ENCODE measurements around the gene ZC3HAV1L.
"Not testable (repeated sequence)": the region's sequence is repeated elsewhere in the genome, so short reads cannot be mapped to it uniquely, and the experiment has no call there.

ZC3HAV1L gene

DNA sequence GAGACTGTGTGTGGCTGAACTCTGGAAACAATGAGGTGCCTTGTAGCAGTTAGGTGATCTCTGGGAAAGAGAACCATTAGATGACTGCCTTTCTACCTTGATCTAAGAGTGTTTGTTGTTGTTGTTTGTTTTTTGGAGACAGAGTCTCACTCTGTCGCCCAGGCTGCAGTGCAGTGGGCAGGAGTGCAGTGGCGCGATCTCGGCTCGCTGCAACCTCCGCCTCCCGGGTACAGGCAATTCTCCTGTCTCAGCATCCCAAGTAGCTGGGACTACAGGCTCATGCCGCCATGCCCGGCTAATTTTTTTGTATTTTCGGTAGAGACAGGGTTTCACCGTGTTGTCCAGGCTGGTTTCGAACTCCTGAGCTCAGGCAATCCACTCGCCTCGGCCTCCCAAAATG, 18.8 kb upstream of the ZC3HAV1L start:
- not testable (repeated sequence) for FAIRE-seq; DNase-seq (ENCODE audit: low spot score)

DNA sequence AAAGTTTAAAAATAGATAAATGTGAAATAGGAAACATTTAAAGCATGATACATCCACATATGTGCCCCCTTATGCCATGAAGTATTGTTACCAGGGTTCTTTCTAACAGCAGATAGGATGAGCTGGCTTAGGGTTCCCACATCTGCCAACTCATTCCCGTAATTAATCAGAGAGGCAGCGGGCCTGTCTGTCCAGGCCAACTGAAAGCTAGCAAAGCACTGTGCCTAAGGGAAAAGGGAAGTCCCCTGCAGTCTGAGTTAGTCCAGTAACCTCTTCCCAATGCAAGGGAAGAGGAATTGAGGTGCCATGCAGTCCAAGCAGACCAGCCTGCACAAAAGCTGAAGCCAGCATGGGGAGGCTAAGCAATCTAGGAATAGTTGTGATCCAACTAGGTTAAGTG, 18.3 kb upstream of the ZC3HAV1L start:
- FAIRE-seq, result no peak
- no peak for DNase-seq (ENCODE audit: low spot score)

DNA sequence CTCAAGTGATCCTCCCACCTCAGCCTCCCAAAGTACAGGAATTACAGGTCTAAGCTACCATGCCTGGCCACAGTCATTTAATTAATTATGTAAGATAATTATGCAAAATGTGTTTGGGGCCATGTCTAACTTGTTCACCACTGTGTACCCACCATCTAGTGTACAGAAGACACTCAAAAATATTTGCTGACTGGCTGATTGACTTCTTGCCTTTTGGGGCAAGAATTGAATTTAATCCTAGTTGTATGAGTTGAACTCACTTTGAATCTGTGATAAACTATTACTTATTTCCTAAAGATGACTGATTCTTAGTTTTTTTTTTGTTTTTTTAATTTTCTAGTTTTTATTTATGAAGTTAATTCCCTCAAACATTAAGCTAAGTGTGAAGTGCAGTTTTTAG, 15.8 kb upstream of the ZC3HAV1L start:
- DNase-seq (ENCODE audit: low spot score) (no peak), FAIRE-seq (no peak)

DNA sequence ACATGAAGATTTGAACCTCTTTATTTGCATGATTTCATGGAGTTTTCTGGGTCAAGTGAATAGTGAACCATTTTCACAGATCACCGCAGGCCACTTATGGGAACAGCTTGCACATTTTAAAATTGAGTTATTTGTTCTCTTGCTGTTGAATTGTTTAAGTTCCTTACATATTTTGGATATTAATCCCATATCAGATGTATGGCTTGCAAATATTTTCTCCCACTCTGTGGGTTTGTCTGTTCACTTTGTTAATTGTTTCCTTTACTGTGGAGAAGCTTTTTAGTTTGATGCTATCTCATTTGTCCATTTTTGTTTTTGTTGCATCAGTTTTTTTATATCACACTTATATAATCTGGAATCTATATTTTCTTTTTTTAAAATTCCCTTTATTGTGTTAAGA, 14.1 kb upstream of the ZC3HAV1L start:
- no peak for DNase-seq (ENCODE audit: low spot score)
- no peak for FAIRE-seq

DNA sequence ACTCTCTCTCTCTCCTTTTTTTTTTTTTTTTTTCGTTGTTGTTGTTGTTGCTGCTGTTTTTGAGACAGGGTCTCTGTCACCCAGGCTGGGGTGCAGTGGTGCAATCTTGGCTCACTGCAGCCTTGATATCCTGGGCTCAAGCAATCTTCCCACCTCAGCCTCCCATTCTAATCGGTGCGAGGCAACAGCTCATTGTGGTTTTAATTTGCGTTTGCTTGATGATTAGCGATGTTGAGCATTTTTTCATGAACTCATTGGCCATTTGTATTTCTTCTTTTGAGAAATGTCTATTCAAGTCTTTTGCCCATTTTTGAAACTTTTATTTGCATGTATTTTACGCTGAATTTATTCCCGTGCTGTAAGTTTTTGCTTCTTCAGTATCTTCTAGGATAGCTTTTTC, 13.3 kb upstream of the ZC3HAV1L start:
- no peak for FAIRE-seq
- no peak for DNase-seq (ENCODE audit: low spot score)

DNA sequence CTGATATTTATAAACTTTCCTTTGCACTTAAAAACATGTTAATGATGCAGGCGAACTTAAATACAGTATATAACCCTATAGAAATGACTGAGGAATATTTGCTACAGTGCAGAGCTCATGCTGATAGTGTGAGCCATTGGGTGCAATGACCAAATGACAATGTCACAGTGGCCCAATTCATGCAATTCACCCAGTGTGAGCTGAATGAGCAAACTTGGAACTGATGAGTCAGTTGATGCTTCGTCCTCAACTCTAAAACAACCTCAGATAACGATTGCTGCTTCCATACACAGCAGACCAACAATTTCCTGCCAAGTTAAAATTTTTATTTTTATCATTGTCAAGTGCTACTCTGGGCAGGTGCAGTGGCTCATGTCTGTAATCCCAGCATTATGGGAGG, 12.1 kb upstream of the ZC3HAV1L start:
- FAIRE-seq (no peak), DNase-seq (ENCODE audit: low spot score) (no peak)

DNA sequence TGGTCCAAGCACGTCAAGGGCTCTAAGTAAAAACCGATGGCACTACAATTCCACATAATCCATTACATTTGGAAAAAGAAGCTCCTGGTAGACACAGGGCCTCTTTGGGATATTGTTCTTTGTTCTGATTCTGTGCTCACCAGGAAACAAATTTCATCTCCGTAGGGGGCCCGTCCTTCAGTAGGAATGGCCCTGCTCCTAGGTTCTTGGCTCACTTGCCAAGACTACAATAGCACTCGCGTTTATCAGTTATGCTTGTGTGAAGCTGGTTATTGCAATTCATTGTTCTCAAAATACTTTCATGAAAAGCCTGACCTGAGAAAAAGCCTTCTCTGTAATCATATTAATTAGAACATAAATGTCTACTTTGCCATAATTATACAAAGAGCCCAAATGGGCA, 10.3 kb upstream of the ZC3HAV1L start:
- DNase-seq (ENCODE audit: low spot score), result no peak
- FAIRE-seq, result no peak

DNA sequence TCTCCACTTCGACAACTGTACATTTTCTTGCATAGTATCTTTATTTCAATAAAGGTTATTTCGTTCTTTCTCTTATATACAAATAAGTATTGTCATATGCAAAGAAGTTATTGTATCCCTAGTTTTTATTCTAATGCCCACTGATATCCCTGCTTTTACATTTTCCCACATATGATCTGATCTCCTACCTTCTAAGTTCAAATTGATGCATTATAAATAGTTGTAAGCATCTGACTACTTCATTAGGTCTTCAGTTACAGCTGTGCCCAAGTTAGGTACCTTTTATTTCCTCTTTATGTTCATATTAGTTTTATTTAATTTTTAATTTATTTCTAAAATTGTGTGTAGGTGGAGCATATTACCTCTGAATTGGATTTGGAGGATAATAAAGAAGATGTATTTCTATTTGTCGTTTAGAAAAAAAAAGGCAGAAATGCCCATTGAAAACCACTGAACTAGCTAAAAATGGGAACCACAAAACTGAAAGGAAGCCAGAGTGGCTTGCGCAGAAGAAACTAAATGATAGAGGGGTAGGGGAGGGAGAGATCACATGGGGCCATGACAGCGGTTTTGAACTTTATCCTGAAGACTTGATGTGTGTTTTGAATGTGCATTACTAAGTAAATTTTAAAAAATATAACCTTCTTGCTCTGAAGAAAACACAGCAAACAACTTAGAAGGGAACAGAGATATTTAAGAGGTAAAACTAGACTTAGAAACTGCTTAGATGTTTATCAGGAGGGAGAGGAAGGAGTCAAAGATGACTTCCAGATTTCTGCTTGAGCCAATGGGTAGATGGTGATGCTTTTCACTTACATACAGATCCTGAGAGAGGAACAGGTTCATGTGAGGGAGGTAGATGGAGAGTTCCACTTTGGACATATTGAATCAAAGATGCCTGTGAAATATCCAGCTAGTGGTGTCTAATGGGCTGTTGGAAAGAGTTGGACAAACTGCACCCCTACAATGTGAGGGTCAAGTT, 9.3 kb upstream of the ZC3HAV1L start:
- DNase-seq (ENCODE audit: low spot score), result no peak
- no peak for FAIRE-seq

DNA sequence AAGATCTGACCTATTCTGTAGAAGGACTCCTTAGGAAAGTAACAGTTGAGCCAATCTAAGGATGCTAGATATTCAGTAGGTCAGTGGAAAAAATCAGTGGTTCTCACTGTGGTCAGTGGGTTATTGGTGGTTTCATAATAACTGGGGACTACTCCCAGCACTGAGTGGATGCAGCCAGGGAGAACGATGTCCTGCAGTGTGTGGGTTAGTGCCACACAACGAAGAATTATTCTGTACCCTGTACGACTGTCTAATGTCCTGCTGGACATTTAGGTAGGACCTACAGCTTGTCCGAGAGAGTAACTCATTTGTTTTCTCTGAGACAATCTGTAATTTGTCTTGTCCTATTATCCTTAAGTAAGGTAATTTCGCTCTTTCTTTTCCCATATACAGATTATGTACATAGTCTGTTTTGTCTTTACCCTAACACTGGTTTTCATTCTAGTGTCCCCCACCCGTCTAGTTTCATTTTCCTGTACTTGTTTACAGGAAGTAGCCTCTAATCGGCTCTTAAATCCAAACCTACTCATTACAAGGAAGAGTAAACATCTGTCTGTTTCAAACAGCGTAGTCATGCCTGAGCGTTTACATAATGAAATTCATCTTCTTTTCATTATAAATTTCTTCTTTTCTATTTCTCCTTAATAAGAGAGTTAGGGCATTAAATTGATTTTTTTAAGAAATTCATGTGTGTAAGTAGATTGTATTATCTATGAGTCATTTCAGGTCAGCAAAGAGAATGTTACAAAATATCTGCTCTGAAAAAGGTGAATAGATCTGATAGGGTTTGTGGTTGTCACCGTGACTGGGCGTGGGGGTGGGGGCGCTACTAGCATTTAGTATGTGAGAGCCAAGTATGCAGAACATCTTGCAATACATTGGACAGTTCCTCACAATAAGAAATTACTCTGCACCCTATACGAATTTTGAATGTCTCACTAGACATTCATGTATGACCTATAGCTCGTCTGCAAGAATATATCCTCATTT, 8.3 kb upstream of the ZC3HAV1L start:
- DNase-seq (ENCODE audit: low spot score), result no peak
- no peak for FAIRE-seq

DNA sequence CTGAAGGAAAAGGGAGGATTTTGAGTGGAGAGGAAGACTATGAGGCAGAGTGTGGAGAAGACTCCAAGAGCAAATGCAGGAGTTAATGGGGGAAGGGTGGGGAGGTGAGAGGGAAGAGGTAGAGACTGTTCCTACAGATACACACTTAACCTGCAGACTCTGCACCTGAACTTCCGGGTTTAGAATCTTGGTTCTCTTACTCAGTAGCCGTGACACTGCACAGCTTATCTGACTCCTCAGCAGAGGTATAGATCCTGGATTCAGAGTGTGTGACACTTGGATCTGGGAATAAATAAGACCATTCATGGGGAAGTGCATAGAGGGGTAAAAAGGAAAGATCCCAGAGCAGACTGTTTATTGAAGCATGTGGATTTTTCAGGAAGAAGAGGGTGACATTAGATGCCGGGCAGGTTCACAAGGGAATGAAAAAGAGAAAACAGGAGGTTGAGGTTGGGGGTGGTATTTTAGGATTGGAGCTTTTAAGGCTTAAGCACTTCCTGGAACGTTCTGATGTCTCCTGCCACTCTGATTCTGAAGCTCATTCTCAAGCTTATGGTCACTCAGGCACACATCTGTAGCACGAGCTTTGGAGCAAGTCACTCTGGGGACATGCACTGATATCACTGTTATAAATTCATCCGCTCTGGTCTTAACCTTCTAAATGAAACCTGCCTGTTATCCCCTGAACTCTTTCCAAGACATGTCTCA, 5.7 kb upstream of the ZC3HAV1L start:
- no peak for FAIRE-seq
- no peak for DNase-seq (ENCODE audit: low spot score)

DNA sequence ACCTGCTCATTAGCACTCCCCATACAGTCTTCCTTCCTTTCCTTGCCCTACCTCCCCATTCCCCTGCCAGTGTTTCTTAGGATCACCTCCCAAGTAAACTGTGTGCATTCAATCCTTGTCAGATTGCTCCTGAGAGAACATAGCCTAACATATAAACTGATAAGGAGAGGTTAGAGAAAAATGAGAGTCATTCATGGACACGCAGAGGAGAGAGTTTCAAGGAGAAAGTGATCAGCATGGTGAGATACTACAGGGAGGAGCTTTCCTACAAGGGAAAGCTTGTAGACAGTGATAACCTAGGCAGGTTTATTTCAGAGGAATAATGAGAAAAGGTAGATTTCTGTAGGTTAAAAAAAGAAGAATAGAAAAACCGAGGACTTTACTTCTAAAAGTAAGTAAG, 2.8 kb upstream of the ZC3HAV1L start:
- FAIRE-seq (no peak), DNase-seq (ENCODE audit: low spot score) (no peak)

DNA sequence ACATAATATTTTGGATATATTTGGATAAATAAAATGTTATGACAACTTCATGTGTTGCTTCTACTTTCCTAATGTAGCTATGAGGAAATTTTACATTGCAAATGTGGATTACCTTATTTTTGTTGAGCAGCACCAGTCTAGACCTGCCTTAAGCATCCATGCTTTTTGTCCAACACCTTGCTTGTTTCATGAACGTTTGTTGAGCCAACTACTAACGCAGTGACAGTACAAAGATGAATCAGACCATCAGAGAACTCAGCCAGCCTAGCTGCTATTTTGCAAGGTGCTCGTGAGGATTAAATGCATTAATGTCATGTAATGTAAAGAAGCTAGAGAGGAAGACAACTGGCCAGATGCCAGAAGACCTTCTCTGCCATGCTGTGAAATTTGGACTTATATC, 1.1 kb upstream of the ZC3HAV1L start:
- no peak for DNase-seq (ENCODE audit: low spot score)
- FAIRE-seq, result no peak

DNA sequence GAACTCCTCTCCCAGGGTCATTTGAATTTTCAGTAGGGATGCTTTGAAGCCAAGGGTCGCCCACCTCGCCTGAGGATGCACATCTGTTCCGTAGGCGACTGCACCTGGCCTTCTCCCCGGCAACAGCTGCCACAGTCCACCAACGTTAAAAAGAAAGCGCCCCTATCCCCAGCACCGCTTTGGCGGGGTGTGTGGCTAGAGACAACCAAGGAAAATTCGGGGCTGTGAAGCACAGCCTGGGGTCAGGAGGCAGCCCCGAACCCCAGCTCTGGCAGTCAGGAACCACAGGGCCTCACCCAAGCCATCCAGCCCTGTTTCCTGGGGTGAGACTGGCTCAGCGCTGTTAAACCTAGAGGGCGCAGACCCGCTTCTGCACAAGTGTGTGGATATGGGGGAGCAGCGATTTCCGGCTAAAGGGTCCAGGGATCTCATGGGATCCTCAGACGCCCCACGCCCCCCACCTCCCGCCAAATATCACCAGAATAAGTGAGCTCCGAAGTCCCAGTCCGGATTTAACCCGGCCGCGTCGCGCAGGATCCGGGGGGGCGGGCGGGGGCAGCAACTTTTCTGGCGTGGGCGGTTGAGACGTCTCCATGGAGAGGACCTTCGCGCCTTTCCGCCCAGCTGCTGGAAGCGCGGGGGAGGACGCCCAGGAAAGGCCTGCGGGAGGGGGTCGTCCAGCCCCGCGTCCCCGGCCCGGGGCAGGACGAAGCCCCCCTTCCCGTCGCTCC, 822 bp downstream of the ZC3HAV1L start:
- FAIRE-seq, result no peak
- DNase-seq (ENCODE audit: low spot score), result no peak

DNA sequence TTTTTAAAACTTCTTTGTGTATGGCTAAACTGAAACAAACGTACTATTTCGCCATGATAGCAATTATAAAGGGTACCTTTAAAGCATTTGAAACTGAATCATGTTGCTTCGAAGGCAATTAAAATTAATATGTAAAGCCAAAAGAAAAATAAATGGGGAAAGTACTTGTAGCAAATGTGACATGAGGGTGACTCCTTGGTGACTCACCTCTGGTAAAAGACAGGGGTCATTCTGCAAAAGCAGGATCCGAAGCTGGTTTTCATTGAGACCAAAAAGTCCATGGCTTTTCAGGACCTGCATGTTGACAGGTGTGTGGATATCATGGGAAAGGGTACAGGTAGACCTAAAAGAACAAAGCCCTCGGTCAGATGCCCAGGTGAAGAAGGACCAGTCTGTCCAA, 1.5 kb downstream of the ZC3HAV1L start:
- FAIRE-seq (no peak), DNase-seq (ENCODE audit: low spot score) (no peak)

DNA sequence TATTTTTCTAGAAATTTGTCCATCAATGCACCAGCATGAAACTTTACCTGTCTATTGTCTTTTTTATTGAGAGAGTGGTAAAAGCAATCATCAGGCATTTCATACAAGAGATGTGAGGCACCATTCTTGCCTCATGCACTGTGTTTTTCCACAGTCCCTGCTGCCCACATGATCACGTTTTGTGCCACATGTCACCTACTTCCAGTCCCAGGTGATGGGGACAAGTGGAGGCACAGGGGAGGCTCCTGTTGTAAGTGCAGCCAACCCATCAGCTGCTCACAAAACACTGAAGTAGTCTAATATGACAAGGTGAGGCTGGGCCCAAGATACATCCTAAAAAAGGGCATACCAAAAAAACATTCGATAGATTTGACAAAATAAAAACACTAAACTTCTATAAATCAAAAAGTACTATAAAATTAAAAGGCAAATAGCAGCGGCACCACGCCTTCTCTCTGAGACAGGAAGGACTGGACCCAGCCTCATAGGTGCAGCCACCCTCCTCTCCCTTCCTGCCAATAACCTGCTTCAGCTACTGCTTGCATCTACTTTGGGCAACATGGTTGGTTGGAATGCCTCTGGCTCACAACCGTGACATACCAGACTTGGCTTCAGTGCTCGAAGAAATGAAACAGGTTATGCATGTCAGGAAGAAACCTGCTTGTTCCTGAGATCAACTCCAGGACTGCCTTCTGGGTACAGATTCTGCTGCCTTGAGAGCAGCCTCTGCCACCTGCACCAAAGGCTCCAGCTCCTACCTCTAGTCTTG, 2.3 kb downstream of the ZC3HAV1L start:
- DNase-seq (ENCODE audit: low spot score) (no peak), FAIRE-seq (no peak)

DNA sequence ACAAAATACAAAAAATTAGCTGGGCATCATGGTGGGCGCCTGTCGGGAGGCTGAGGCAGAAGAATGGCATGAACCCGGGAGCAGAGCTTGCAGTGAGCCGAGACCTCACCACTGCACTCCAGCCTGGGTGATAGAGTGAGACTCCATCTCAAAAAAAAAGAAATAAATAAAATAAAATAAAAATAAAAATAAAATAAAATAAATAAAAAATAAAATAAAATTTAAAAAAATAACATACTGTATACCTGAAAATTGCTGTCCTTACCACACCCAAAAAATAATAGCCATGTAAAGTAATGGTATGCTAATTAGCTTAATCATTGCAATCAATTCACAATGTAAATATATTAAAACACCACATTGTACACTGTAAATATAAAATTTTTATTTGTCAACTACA, 3.4 kb downstream of the ZC3HAV1L start:
- FAIRE-seq (no peak), DNase-seq (ENCODE audit: low spot score) (no peak)

DNA sequence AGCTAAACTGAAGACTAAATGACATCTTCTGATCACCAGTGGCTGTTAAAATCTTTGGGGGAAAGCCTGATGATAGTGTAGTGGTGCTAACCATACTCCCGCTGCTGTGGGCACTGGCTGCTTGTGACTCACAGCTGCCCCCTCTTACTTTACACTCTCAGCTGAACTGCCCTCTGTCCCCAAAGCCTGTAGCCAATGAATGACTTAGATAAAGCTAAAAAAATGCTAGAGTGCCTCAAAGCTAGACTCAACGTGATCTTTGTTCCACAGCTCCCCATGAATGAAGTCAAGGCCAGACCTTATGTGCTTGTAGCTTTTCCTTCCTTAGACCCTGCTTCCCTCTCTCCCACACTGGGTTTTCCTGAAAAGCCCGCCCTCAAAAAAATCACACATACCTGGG, 6.5 kb downstream of the ZC3HAV1L start:
- DNase-seq (ENCODE audit: low spot score), result no peak
- no peak for FAIRE-seq

DNA sequence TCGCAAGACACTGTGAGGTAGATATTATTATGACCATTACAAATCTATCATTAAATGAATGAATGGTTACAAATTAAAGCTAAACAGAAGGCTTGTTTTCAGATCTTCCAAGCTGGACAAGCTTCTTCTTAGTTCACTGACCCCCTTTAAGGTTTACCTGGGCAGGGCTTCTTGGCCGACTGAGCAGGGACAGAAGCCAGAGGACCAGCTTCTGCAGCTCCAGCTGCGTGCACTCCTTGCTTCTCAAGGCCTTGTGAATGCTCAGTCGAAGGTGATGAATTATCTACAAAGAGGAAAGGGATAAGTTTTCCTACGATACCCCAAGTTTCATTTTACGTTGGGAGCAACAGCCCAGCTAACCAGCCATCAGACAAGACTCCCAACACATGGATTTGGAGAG, 9.3 kb downstream of the ZC3HAV1L start:
- FAIRE-seq, result no peak
- DNase-seq (ENCODE audit: low spot score), result no peak

DNA sequence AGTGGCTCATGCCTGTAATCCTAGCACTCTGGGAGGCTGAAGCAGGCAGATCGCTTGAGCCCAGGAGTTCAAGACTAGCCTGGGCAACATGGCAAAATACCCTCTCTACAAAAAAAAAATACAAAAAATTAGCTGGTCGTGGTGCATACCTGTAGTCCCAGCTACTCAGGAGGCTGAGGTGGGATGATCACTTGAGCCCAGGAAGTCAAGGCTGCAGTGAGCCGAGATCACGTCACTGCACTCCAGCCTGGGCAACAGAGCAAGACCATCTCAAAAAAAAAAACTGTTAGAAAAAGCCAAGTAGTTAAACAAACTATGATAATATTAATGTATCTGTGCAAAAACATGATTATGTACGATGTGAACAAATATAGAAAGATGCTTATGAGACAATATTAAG, 10.0 kb downstream of the ZC3HAV1L start:
- not testable (repeated sequence) for FAIRE-seq

DNA sequence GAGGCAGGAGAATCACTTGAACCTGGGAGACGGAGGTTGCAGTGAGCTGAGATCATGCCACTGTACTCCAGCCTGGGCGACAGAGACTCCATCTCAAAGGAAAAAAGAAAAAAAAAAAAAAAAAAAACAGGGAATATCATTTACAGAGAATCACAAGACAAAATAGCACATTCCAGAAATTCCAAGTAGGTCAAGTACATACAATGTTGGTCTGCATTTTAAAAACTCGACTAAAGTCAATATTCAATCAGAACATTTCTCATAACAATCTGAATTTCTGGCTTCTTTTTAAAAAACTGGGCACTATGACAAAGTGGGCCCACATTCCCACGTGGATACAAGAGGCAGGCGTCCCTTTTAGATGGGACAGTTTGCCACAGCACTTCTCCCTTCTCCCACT, 12.8 kb downstream of the ZC3HAV1L start:
- FAIRE-seq (no peak), DNase-seq (ENCODE audit: low spot score) (no peak)

More for the DNA sequence above, 10.0 kb downstream of the ZC3HAV1L start:
- DNase-seq (ENCODE audit: low spot score), result not testable (repeated sequence)
